ENCODE data around the gene TP53I11.

GRCh38 chr11:44988111-44988510, 37.4 kb upstream of the TP53I11 start:
- TF ChIP-seq, protein P1, sequence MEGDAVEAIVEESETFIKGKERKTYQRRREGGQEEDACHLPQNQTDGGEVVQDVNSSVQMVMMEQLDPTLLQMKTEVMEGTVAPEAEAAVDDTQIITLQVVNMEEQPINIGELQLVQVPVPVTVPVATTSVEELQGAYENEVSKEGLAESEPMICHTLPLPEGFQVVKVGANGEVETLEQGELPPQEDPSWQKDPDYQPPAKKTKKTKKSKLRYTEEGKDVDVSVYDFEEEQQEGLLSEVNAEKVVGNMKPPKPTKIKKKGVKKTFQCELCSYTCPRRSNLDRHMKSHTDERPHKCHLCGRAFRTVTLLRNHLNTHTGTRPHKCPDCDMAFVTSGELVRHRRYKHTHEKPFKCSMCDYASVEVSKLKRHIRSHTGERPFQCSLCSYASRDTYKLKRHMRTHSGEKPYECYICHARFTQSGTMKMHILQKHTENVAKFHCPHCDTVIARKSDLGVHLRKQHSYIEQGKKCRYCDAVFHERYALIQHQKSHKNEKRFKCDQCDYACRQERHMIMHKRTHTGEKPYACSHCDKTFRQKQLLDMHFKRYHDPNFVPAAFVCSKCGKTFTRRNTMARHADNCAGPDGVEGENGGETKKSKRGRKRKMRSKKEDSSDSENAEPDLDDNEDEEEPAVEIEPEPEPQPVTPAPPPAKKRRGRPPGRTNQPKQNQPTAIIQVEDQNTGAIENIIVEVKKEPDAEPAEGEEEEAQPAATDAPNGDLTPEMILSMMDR (IDR thresholded peaks at IDR 0.05): no peak
- TF ChIP-seq EZH2phosphoT487 (IDR thresholded peaks at IDR 0.05) (no peak), EZH2 (IDR thresholded peaks at IDR 0.05) (no peak)

Data from neural progenitor cell (in vitro differentiated cells).